ENCODE data around the gene DHRS1.

DHRS1 gene

GRCh38 chr14:24309538-24310264 lies 10.1 kb upstream of the DHRS1 start, which contains the start of gene LTB4R2:
TSS of gene LTB4R2 (plus strand) at chr14:24310140. CDS start at chr14:24310665, 525 bp downstream.
- DNase-seq (ENCODE audit: low read depth in 2 of 2) = no peak

- DNase-seq (ENCODE audit: low read depth in 2 of 2) = no peak
Measured at GRCh38 chr14:24308342-24309124, 9.0 kb upstream of the DHRS1 start.

GRCh38 chr14:24307575-24308341 lies 8.2 kb upstream of the DHRS1 start, which contains the start of gene CIDEB:
TSS of gene CIDEB (minus strand) at chr14:24307977. CDS start at chr14:24307858, 119 bp downstream.
- DNase-seq (ENCODE audit: low read depth in 2 of 2) = peak in 1 of 2 experiments; percentile 24

GRCh38 chr14:24307156-24307574 lies 7.6 kb upstream of the DHRS1 start:
- no peak for DNase-seq (ENCODE audit: low read depth in 2 of 2)

- no peak for DNase-seq (ENCODE audit: low read depth in 2 of 2)
Measured at GRCh38 chr14:24304019-24304387, 4.4 kb upstream of the DHRS1 start.

- DNase-seq (ENCODE audit: low read depth in 2 of 2) = no peak
Measured at GRCh38 chr14:24300326-24300980, 873 bp upstream of the DHRS1 start.

GRCh38 chr14:24298892-24299254 lies 707 bp downstream of the DHRS1 start:
- DNase-seq (ENCODE audit: low read depth in 2 of 2) = peak in 1 of 2 experiments; percentile 3

- DNase-seq (ENCODE audit: low read depth in 2 of 2) = peak in 1 of 2 experiments; percentile 4
Measured at GRCh38 chr14:24297190-24297964, 2.2 kb downstream of the DHRS1 start.

- peak; percentile 80 to 82 for DNase-seq (ENCODE audit: low read depth in 2 of 2)
Measured at GRCh38 chr14:24296341-24297157, 3.0 kb downstream of the DHRS1 start.

- DNase-seq (ENCODE audit: low read depth in 2 of 2) = no peak
Measured at GRCh38 chr14:24293525-24293924, 6.1 kb downstream of the DHRS1 start.

- no peak for DNase-seq (ENCODE audit: low read depth in 2 of 2)
Measured at GRCh38 chr14:24292118-24292807, 7.3 kb downstream of the DHRS1 start.

GRCh38 chr14:24291446-24292117 lies 8.0 kb downstream of the DHRS1 start:
- no peak for DNase-seq (ENCODE audit: low read depth in 2 of 2)

- DNase-seq (ENCODE audit: low read depth in 2 of 2) = no peak
Measured at GRCh38 chr14:24290746-24291145, 8.8 kb downstream of the DHRS1 start.

- DNase-seq (ENCODE audit: low read depth in 2 of 2) = no peak
Measured at GRCh38 chr14:24289649-24290280, 9.8 kb downstream of the DHRS1 start.

GRCh38 chr14:24286996-24287395 lies 12.6 kb downstream of the DHRS1 start:
- DNase-seq (ENCODE audit: low read depth in 2 of 2) = no peak

GRCh38 chr14:24285351-24285750 lies 14.2 kb downstream of the DHRS1 start:
- DNase-seq (ENCODE audit: low read depth in 2 of 2) = no peak

GRCh38 chr14:24284501-24285035 lies 15.0 kb downstream of the DHRS1 start:
- DNase-seq (ENCODE audit: low read depth in 2 of 2) = no peak
